Measurements from ENCODE around the gene USP13.
A peak's percentile ranks its signal among the peaks of the same experiment; 100 is the strongest.

The USP13 gene

DNA sequence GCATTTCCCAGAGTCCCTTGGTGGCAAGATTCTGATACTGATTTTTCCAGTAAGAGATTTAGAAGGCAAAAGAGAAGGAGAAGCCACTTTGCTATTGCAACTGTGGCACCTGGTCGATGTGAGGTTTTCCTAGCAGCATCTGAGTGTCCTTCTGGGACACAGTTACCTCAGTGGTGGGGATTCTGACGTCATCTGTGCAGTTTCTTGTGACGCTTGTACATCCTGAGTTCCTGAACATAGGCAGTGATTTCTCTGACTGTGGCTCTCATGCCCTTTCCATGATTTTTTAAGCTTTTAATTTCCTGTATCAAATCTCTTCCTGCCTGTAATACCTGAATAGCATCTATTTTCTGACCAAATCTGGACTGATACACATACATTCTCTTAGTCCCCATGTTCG is 8.9 kb downstream of the USP13 start:
- DNase-seq = no peak
- no peaks in the 10 kb centered on the region for H3K36me3 ChIP-seq
- TF ChIP-seq, protein P1, sequence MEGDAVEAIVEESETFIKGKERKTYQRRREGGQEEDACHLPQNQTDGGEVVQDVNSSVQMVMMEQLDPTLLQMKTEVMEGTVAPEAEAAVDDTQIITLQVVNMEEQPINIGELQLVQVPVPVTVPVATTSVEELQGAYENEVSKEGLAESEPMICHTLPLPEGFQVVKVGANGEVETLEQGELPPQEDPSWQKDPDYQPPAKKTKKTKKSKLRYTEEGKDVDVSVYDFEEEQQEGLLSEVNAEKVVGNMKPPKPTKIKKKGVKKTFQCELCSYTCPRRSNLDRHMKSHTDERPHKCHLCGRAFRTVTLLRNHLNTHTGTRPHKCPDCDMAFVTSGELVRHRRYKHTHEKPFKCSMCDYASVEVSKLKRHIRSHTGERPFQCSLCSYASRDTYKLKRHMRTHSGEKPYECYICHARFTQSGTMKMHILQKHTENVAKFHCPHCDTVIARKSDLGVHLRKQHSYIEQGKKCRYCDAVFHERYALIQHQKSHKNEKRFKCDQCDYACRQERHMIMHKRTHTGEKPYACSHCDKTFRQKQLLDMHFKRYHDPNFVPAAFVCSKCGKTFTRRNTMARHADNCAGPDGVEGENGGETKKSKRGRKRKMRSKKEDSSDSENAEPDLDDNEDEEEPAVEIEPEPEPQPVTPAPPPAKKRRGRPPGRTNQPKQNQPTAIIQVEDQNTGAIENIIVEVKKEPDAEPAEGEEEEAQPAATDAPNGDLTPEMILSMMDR (IDR thresholded peaks at IDR 0.05; ENCODE audit: low read depth, low read length) = no peak
- H3K27me3 ChIP-seq = no peaks in the 10 kb centered on the region
- no peak overlapping the region for H3K4me3 ChIP-seq (ENCODE audit: low read depth, low read length)
- 0 out of 2 replicates have a peak, but pooled peaks cover 6% of the 10 kb centered on the region for H3K4me1 ChIP-seq
- H3K9me3 ChIP-seq = no peaks in the 10 kb centered on the region

DNA sequence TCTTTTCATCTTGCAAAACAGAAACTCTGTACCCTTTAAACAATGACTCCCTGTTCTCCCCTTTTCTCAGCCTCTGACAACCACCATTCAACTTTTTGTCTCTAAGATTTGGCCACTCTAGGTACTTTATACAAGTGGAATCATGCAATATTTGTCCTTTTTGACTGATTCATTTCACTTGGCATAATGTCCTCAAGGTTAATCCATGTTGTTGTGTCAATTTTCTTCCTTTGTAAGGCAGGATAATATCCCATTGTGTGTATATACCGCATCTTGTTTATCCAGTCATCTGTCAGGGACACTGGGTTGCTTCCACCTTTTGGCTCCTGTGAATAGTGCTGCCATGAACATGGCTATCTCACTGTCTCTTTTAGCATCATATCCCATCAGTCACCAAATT is 10.3 kb downstream of the USP13 start:
- Histone ChIP-seq H3K36me3 (no peaks in the 10 kb centered on the region), H3K4me1 (0 out of 2 replicates have a peak, but pooled peaks cover 6% of the 10 kb centered on the region), H3K27me3 (no peaks in the 10 kb centered on the region), H3K4me3 (ENCODE audit: low read depth, low read length) (no peak overlapping the region), H3K9me3 (no peaks in the 10 kb centered on the region)
- no peak for DNase-seq
- TF ChIP-seq, protein P1 (IDR thresholded peaks at IDR 0.05; ENCODE audit: low read depth, low read length) = no peak

DNA sequence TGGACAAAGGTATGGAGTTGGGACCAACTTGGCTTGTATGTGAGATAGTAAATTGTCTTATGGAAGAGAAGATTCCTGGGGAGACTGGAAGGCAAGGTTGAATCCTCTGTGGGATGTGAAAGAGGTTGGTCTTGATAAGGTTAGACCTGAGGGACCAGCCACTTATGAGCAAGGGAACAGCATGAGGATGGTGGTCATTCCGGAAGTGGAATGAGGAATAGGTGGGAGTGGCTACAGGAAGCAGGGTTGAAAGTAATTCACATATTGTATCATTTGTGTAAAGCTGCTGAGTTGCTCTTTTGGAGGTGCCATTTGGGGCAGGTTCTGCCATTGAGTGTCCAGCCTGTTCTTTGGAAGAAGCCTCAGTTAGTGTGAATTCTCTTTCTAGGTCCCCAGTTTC is 13.2 kb downstream of the USP13 start:
- TF ChIP-seq, protein P1 (IDR thresholded peaks at IDR 0.05; ENCODE audit: low read depth, low read length) = no peak
- DNase-seq = no peak
- no peaks in the 10 kb centered on the region for H3K9me3 ChIP-seq
- H3K4me1 ChIP-seq = 0 out of 2 replicates have a peak, but pooled peaks cover 6% of the 10 kb centered on the region
- no peak overlapping the region for H3K4me3 ChIP-seq (ENCODE audit: low read depth, low read length)
- no peaks in the 10 kb centered on the region for H3K27me3 ChIP-seq
- no peaks in the 10 kb centered on the region for H3K36me3 ChIP-seq

DNA sequence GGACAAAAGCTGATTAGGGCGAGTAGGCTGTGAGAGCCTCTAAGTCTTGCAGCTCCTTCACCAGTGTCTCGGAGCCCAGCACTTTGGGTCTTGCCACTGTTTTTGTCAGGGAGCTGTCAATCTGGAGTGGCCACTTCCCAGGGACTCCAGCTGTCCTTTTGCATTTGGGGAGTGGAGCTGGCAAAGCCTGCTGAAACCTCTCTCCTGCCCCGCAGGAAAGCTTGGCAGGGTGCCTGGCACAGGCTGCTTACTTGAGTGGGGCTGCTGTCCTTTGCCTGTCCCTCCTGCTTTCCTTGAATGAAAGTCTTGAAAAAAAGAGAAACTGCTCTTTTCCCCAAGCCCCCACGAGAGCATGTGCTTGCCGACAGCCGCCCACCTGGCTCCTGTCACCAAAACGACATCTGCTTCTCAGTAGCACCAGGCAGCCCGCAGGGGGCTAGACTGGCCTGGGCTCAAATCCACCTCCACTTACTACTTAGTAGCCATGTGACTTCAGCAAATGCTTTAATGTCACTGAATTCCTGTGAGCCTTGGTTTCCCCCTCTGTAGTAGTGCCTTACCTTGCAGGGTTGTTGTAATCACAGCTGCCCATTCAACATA is 13.7 kb downstream of the USP13 start:
- Histone ChIP-seq H3K27me3 (no peaks in the 10 kb centered on the region), H3K4me1 (0 out of 2 replicates have a peak, but pooled peaks cover 6% of the 10 kb centered on the region), H3K4me3 (ENCODE audit: low read depth, low read length) (no peak overlapping the region), H3K36me3 (no peaks in the 10 kb centered on the region), H3K9me3 (no peaks in the 10 kb centered on the region)
- TF ChIP-seq, protein P1 (IDR thresholded peaks at IDR 0.05; ENCODE audit: low read depth, low read length) = peak; percentile 35
- peak; percentile 58 for DNase-seq

DNA sequence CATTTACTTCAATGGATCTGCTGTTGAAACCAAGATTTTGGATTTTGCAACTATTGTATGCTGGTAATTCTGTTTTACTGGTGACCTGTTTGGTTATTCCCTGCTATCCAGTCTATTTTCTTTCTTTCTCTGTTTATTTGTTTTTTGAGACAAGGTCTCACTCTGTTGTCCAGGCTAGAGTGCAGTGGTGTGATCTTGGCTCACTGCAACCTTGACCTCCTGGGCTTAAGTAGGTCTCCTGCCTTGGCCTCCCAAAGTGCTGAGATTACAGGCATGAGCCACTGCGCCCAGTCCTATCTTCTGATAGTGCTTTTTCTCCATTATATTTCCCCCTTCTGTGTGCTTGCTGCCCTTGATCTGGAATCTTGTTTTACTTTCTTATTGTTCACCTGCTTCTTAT is 15.6 kb downstream of the USP13 start:
- H3K4me1 ChIP-seq = 0 out of 2 replicates have a peak, but pooled peaks cover 6% of the 10 kb centered on the region
- no peak for DNase-seq
- H3K9me3 ChIP-seq = no peaks in the 10 kb centered on the region
- H3K27me3 ChIP-seq = no peaks in the 10 kb centered on the region
- no peak overlapping the region for H3K4me3 ChIP-seq (ENCODE audit: low read depth, low read length)
- TF ChIP-seq, protein P1 (IDR thresholded peaks at IDR 0.05; ENCODE audit: low read depth, low read length) = no peak
- H3K36me3 ChIP-seq = no peaks in the 10 kb centered on the region; the same call in 1 of the 2 replicates

DNA sequence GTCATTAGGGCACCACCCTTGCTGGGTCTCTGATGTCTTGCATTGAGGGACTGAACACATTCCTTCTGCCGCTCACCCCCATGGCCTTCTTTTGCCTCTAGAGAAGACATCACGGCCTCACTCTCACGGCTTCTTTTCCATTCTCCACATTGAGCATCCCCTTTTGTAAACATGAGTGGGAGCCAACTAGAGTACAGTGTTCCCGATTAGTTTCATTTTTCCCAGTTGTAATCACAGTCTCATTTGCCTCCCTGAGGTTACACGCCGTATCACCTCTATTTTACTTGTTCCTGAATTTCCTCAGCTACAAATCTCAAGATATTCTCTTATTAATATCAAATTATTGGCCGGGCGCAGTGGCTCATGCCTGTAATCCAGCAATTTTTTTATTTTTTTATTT is 17.5 kb downstream of the USP13 start:
- no peak overlapping the region for H3K4me3 ChIP-seq (ENCODE audit: low read depth, low read length)
- TF ChIP-seq, protein P1 (IDR thresholded peaks at IDR 0.05; ENCODE audit: low read depth, low read length) = no peak
- no peak for DNase-seq
- no peaks in the 10 kb centered on the region for H3K27me3 ChIP-seq
- no peaks in the 10 kb centered on the region; the same call in 1 of the 2 replicates for H3K36me3 ChIP-seq
- no peaks in the 10 kb centered on the region for H3K9me3 ChIP-seq
- H3K4me1 ChIP-seq = 0 out of 2 replicates have a peak, but pooled peaks cover 6% of the 10 kb centered on the region
